T1000 (cell line): ENCODE data around the gene ZNF333.
"Not testable (repeated sequence)": the region's sequence is repeated elsewhere in the genome, so short reads cannot be mapped to it uniquely, and the experiment has no call there.

Experiments
- DNase-seq: peaks from one replicate; lab custom pipeline; 2025; ENCODE audit warnings: mixed read lengths; lab: John Stamatoyannopoulos, UW

The ZNF333 gene

DNA sequence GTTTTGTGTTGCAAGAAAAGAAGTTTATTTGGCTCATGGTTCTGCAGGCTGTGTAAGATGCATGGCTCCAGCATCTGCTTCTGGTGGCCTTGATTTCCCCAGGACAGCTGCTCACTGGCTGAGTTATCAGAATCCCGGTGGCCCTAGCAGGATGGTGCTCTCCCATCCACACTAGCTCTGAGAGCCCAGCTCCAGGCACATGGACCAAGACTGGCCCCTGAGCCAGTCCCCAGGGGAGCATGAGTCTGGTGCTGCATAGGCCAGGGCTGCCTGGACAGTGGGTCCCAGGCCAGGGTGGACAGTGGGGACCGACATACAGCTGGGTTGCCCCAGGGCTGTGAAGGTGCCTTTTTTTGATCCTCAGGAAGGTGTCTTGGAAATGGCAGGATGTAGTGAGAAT, 78.2 kb downstream of the ZNF333 start:
- no peak for DNase-seq

DNA sequence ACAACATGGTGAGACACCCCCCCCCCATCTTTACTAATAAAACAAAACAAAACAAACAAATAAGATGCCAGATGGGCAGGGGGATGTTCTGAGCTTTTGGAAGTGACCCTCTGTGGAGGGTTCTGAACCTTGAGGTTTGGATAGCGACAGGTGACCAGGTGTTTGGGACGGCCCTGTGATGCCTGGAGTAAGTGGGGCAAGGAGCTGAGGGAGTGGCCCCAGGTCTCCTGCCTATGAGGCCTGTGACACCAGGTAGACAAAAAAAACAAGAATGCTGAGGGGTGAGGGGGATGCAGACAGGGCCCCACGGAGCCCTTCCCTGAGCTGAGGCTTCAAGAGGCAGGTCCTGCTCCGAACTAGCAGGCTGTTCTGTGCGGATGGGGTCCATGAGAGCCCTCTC, 79.4 kb downstream of the ZNF333 start:
- no peak for DNase-seq

DNA sequence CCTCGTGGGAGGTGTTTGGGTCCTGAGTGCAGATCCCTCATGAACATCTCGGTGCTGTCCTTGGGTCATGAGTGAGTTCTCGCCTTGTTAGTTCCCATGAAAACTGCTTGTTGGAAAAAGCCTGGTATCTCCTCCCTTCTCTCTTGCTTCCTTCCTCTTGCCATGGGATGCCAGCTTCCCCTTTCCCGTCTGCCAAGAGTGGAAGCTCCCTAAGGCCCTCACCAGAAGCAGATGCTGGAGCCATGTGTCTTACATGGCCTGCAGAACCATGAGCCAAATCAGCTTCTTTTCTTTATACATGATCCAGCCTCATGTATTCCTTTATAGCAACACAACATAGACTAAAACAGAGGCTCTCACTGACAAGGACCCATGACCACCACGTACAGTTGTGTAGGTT, 80.3 kb downstream of the ZNF333 start:
- no peak for DNase-seq

DNA sequence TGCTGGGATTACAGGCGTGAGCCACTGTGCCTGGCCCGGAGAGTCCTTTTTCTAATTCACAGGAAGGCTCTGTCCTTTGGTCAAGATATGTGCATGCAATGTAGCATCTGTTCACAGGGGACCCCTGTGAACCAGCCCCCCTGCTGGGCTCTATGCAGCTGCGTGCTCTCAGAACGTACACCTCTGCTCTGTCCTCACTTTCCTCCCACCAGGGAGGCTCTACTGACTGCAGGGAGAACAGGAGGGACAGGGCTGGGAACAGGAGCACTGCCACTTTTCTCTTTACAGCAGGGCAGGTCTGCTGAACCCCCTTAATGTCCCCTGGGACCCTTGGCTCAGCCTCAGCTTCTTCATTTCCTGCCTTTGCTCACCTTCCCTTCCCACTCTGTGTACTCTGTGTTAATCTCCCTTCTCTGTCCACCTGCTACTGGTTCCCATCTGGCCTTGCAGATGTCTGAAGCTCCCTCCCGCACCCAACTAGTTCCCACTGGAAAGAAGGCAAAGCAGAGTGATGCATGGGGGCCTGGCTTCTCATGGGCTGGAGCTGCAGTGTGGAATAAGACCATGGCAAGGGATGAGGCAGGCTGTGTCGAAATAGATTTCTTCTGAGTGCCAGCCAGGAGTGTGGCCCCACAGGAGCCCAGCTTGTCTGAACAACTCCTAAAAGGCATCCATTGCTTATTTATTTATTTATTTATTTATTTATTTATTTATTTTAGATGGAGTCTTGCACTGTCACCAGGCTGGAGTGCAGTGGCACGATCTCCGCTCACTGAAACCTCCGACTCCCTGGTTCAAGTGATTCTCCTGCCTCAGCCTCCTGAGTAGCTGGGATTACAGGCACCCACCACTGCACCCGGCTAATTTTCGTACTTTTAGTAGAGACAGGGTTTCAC, 81.3 kb downstream of the ZNF333 start:
- no peak for DNase-seq

DNA sequence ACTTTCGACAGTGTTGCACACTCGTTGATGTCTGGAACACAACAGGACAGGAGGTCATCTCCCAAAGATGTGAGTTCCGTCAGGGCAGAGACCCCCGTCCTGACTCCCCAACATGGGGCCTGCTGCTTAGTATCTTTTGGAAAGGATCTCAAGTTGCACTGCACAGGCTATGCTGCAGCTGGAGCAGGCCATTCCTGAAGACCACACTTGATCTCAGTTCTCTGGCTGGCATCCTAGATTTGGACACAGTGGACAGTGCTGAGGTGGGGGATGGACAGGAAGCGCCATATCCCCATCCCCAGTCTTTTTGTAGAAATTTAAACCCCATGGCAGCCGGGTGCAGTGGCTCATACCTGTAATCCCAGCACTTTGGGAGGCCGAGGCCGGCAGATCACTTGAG, 82.6 kb downstream of the ZNF333 start:
- no peak for DNase-seq

DNA sequence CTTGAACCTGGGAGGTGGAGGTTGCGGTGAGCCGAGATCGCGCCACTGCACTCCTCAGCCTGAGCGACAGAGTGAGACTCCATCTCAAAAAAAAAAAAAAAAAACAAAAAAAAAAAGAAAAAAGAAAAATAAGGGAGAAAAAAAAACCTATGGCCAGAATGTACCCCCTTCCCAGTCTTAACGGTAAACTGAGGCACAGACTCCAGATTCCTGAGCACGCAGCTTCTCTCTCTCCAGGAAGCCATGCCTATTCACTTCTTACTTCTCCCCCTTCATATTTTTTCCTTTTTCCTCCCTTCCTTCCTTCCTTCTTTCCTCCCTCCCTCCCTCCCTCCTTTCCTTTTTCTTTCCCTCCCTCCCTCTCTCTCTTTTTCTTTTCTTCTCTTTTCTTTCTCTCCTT, 83.1 kb downstream of the ZNF333 start:
- no peak for DNase-seq

DNA sequence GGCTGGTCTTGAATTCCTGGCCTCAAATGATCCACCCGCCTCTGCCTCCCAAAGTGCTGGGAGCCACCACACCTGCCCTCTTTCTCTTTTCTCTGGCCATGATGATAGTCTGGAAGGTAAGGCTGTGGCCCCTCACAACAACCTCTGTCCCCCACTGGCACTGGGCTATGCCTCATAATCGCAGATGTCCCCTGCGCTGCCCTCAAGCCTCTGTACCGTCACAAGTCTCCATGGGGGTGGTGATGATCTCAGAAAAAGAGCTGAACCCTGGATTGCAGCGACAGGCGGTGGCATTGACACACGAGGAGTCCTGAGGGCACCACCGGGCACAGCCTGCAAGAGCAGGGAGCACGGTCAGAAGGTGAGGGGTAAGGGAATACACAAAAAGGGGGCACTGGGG, 83.9 kb downstream of the ZNF333 start:
- DNase-seq = not testable (repeated sequence)

DNA sequence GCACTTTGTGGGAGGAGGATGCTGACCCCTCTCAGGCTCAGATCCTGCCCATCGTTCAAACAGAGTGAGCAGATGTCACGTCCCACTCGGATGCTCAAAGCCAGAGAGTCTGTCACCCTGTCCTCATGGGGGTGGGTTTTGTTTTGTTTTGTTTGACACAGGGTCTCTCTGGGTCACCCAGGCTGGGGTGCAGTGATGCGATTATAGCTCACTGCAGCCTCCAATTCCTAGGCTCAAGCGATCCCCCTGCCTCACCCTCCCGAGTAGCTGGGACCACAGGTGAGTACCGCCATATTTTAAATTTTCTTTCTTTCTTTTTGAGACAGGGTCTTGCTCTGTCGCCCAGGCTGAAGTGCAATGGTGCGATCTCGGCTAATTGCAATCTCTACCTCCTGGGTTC, 84.5 kb downstream of the ZNF333 start:
- DNase-seq = no peak

DNA sequence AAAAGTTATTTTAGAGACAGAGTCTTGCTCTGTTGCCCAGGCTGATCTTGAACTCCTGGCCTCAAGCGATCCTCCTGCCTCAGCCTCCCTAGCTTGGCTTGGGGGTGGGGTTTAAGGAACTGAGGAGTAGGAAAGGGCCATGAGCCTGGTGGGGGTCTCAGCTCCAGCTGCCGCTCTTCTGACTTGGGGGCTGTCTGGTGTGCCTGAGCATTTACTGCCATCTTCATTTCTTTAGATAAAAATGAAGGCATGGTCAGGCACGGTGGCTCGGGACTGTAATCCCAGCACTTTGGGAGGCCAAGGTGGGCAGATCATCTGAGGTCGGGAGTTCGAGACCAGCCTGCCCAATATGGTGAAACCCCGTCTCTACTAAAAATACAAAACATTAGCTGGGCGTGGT, 85.5 kb downstream of the ZNF333 start:
- not testable (repeated sequence) for DNase-seq

DNA sequence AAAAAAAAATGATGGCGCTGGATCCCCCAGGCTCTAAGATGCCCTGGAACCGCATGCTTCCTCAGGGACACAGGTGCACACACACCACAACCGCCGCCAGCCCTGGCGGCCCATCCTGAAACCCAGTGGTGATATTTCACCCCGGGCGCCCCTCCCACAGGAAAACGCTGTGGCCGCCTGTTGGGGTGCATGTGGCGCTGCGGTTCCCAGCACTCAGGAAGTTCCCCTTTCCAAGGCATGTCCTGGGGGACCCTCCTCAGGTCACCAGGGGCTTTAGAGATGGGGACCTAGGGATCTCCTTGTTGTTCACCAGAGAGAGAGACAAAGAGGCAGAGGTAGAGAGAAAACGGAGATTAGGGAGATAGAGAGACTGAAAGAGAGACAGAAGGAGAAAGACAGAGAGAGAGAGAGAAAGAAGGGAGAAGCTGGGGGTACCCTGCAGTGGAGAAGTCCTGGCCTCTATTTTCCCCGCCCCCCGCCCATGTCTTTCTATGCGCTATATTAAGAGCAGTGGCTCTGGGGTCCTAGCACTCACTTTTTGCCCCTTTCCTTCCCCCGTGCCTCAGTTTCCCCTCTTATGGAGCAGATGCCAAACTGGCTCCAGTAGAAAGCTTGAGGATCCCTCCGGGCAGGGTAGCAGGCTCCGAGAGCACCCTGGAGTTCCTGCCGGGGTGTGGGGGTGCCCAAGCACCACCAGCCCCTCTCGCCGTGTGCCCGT, 86.2 kb downstream of the ZNF333 start:
- DNase-seq = no peak

DNA sequence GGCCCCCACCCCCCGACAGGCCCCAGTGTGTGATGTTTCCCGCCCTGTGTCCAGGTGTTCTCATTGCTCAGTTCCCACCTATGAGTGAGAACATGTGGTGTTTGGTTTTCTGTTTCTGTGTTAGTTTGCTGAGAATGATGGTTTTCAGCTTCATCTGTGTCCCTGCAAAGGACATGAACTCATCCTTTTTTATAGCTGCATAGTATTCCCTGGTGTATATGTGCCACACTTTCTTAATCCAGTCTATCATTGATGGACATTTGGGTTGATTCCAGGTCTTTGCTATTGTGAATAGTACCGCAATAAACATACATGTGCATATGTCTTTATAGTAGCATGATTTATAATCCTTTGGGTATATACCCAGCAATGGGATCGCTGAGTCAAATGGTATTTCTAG, 87.8 kb downstream of the ZNF333 start:
- DNase-seq = not testable (repeated sequence)

DNA sequence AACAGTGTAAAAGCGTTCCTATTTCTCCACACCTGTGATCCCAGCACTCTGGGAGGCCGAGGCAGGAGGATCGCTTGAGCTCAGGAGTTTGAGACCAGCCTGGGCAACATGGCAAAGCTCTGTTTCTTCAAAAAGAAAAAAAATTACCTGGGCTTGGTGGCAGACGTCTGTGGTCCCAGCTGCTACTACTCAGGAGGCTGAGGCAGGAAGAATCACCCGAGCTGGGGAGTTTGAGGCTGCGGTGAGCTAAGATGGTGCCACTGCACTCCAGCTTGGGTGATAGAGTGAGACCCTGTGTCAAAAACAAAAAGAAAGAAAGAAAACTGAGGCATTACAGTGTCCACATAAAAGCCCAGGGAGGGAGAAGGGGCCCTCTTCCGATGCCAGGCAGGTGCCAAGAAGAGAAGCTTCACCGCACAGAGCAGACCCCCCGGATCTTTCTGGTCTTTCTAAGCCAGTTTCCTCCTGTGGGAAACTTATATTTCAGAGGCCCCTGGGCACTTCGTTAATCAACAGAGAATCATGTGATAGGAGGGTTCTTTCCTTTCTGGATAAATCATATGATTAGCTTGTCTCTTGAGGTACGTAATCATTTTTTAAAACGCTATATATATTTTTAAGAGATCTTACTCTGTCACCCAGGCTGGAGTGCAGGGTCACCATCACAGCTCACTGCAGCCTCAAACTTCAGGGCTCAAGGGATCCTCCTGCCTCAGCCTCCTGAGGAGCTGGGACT, 88.4 kb downstream of the ZNF333 start, which contains the start of gene ADGRE2:
Gene ADGRE2, minus strand, starts transcription at position 451 of the 736 bp plus-strand sequence. CDS start 1,804 bp downstream, outside the sequence.
- DNase-seq = not testable (repeated sequence)

DNA sequence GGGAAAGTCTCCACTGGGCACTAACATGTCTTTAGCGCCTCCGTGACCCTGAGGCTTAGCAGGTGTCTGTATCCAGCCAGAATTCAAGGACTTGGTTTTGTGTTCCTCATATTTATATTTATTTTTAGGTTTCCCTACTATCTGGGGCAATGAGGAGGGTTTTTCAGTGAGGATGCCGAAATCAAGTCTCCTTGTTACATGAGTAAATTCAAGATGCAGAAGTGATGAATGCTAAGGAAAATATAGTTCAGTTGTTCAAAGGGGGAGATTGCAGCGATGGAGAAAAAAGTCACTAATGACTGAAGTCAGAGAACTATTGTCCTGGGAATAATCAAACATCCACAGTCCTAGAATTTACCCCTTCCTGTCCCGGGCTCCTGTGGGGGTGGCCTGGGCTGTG, 89.3 kb downstream of the ZNF333 start:
- DNase-seq = no peak

DNA sequence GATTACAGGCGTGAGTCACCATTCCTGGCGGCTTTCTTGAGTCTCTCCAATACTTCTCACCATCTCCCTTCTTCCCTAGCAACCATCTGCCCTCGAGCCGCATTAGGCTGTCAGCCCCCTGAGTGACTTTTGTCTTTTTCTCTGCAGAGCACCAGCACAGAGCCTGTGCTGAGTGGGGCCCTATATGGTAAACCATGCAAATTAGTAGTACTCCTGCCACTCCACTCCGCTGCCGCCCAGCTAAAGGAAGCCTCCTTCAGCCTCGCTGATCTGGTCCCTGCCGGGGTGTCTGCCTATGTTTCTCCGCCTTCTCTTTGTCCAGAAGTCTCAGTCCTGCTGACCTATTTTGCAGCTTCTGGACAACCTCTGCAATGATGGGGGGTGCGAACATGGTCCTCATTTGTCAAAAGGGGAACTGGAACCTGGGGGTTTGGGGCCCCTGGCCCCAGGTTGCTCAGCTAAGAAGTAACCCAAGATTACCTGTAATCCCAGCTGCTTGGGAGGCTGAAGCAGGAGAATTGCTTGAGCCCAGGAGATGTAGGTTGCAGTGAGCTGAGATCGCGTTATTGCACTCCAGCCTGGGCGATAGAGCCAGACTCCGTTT, 90.9 kb downstream of the ZNF333 start:
- DNase-seq = not testable (repeated sequence)

DNA sequence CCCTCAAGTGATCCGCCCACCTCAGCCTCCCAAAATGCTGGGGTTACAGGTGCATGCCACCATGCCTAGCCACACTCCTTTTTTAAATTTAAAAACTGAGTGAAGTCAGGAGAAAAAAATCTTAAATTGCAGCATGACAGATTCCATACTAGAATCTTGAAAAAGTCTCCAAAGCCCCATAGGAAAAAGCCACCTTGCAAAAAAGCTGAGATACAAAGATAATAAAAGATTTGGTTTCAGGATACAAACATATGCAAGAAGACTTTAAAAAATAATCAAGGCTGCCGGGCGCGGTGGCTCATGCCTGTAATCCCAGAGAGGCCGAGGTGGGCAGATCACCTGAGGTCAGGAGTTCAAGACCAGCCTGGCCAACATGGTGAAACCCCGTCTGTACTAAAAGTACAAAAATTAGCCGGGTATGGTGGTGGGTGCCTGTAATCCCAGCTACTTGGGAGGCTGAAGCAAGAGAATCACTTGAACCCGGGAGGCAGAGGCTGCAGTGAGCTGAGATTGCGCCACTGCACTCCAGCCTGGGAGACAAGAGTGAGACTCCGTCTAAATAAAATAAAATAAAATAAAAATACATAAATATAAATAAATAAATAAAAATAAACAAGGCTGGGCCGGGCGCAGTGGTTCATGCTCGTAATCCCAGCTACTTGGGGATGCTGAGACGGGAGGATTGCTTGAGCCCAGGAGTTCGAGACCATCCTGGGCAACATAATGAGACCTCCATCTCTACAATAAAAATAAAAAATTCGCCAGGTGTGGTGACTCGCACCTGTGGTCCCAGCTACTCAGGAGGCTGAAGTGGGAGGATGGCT, 92.1 kb downstream of the ZNF333 start:
- not testable (repeated sequence) for DNase-seq

DNA sequence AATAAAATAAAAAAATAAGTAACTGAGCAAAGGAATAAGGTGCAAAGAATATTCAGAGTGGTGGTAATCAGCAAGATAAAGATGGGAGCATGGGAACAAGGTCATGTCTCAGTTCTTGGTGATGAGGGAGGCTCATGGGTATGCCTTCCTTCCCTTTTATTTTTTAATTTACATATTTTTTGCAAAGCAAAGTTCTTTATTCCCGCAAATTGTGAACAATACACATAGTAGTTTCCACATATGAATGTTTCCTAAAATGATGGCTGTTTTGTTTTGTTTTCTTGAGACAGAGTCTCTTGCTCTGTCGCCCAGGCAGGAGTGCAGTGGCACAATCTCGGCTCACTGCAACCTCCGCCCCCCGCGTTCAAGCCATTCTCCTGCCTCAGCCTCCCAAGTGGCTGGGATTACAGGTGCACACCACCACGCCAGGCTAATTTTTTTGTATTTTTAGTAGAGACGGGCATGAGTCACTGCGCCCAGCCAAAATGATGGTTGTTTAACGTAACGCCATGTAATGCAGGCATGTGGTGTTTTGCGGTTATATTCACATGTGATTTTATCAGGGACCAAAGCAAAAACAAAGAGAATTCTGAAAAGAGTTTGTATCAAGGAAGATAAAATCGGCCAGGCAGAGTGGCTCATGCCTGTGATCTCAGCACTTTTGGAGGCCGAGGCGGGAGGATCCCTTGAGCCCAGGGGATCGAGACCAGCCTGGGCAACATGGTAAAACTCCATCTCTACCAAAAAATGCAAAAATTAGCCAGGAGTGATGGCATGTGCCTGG, 93.0 kb downstream of the ZNF333 start:
- DNase-seq = no peak
